WTC11 (cell line): ENCODE data around the gene CADM2. TPM values are rescaled to one million over a fixed set of nuclear protein-coding genes. Genes with fewer than 3 reads are reported as not detected.

Experiments used
- ATAC-seq: fragments of 200-7000 bp; cut with Tn5 transposase; 2 replicates; pipeline ENCODE4 v1.10.0; 2021; ENCODE audit warnings: mild to moderate bottlenecking, moderate library complexity
- CTCF ChIA-PET: fragments of 300-600 bp; sonication (Branson Sonifier 250); formaldehyde crosslinking; loops from one replicate; lab custom pipeline; 2021; ENCODE audit warnings: antibody characterized with exemption; lab: Charles Lee
- POLR2A ChIA-PET: fragments of 350-600 bp; sonication (Branson Sonifier 250); formaldehyde crosslinking; loops from one replicate; lab custom pipeline; 2021; ENCODE audit warnings: antibody characterized with exemption; lab: Charles Lee
- DNase-seq: peaks from one replicate; pipeline ENCODE4 v3.0.0; 2021; ENCODE audit warnings: low spot score
- H3K27ac Mint-ChIP-seq: 2 replicates; pipeline ENCODE4 v1.8.0; 2021; ENCODE audit warnings: mixed read lengths
- H3K27me3 Mint-ChIP-seq: 2 replicates; pipeline ENCODE4 v1.8.0; 2021; ENCODE audit warnings: low read depth, mild to moderate bottlenecking, moderate library complexity, mixed read lengths
- H3K36me3 Mint-ChIP-seq: 2 replicates; pipeline ENCODE4 v1.8.0; 2021; ENCODE audit warnings: mixed read lengths
- H3K4me1 Mint-ChIP-seq: 2 replicates; pipeline ENCODE4 v1.8.0; 2022; ENCODE audit warnings: mixed read lengths
- H3K4me3 Mint-ChIP-seq: 2 replicates; pipeline ENCODE4 v1.8.0; 2021; ENCODE audit warnings: mild to moderate bottlenecking, moderate library complexity, mixed read lengths
- H3K9me3 Mint-ChIP-seq: 2 replicates; pipeline ENCODE4 v1.8.0; 2021; ENCODE audit warnings: mixed read lengths
- AFF4 ChIP-seq: sonication (generic); formaldehyde crosslinking; IDR thresholded peaks from 2 replicates; pipeline ENCODE4 v1.8.1; 2023; ENCODE audit warnings: mild to moderate bottlenecking, missing genetic modification reagents, borderline replicate concordance
- FOXP1 ChIP-seq: sonication (generic); formaldehyde crosslinking; IDR thresholded peaks from 2 replicates; pipeline ENCODE4 v1.8.0; 2022; ENCODE audit warnings: missing genetic modification reagents, mild to moderate bottlenecking, moderate library complexity, borderline replicate concordance
- FOXP4 ChIP-seq: sonication (generic); formaldehyde crosslinking; IDR thresholded peaks from 2 replicates; pipeline ENCODE4 v1.8.0; 2022; ENCODE audit warnings: mild to moderate bottlenecking, missing genetic modification reagents
- GTF2I ChIP-seq: fragments of 250-450 bp; sonication (Bioruptor Pico); conservative IDR thresholded peaks from 2 replicates; pipeline ENCODE4 v1.4.0; 2021; ENCODE audit warnings: mild to moderate bottlenecking
- MLX ChIP-seq: sonication (generic); formaldehyde crosslinking; IDR thresholded peaks from 2 replicates; pipeline ENCODE4 v1.8.1; 2023; ENCODE audit warnings: mild to moderate bottlenecking, missing genetic modification reagents, moderate library complexity
- SMAD3 ChIP-seq: sonication (generic); formaldehyde crosslinking; IDR thresholded peaks from 2 replicates; pipeline ENCODE4 v1.8.0; 2022; ENCODE audit warnings: missing genetic modification reagents, mild to moderate bottlenecking, borderline replicate concordance
- SMAD4 ChIP-seq: sonication (generic); formaldehyde crosslinking; IDR thresholded peaks from 2 replicates; pipeline ENCODE4 v1.8.0; 2022; ENCODE audit warnings: mild to moderate bottlenecking, missing genetic modification reagents
- SP1 ChIP-seq: sonication (generic); formaldehyde crosslinking; conservative IDR thresholded peaks from 2 replicates; pipeline ENCODE4 v1.8.1; 2022; ENCODE audit warnings: missing genetic modification reagents
- TP53 ChIP-seq: sonication (generic); formaldehyde crosslinking; IDR thresholded peaks from 2 replicates; pipeline ENCODE4 v1.8.1; 2023; ENCODE audit warnings: mild to moderate bottlenecking, missing genetic modification reagents
- ZNF263 ChIP-seq: sonication (generic); formaldehyde crosslinking; IDR thresholded peaks from 2 replicates; pipeline ENCODE4 v1.8.1; 2022; ENCODE audit warnings: low read depth, mild to moderate bottlenecking, moderate library complexity, missing genetic modification reagents
- ZNF317 ChIP-seq: sonication (generic); formaldehyde crosslinking; IDR thresholded peaks from 2 replicates; pipeline ENCODE4 v1.8.1; 2023; ENCODE audit warnings: low read depth, mild to moderate bottlenecking, moderate library complexity, missing genetic modification reagents, borderline replicate concordance
- total RNA-seq: library from RNA; stranded (reverse); gene quantifications from 3 replicates; pipeline ENCODE4 v1.2.3, GENCODE V29; 2021
- TF ChIP-seq, protein P1 (sequence below): sonication (generic); formaldehyde crosslinking; IDR thresholded peaks from 2 replicates; pipeline ENCODE4 v1.8.1; 2022; ENCODE audit warnings: mild to moderate bottlenecking, moderate library complexity, missing genetic modification reagents
- TF ChIP-seq, protein P2 (sequence below): sonication (generic); formaldehyde crosslinking; IDR thresholded peaks from 2 replicates; pipeline ENCODE4 v1.8.0; 2023; ENCODE audit warnings: mild to moderate bottlenecking, missing genetic modification reagents

The CADM2 gene
- total RNA-seq, 1 experiment from 2014 or later, result 18.8 TPM

- TF ChIP-seq FOXP4 (CRISPR knock-in tag) (no peak), ZNF263 (CRISPR knock-in tag) (no peak)
- TF ChIP-seq, all 79 proteins: peak for 0
These were observed 496.9 kb downstream of the CADM2 start (continued) for GRCh38 chr3:85455561-85456200.

DNA sequence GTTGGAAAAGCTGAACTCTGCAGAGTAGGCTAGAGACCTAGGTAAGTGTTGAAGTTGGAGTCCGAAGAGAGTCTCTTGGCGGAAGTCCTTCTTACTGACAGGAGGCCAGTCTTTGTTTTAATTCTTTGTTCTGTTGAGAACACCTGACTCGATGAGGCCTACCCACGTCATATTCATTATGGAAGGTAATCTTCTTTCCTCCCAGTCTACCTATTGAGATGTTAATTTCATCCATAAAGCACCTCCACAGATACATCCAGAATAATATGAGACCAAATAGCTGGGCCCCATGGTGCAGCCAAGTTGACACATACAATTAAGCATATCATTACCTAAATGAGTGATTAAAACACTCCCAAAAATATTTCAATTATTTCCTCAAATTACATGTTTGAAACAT, 515.5 kb downstream of the CADM2 start:
- POLR2A ChIA-PET, result no interaction called here
- CTCF ChIA-PET, result no interaction called here
- Mint-ChIP-seq H3K9me3 (no peaks in the 10 kb centered on the region), H3K27me3 (no peaks in the 10 kb centered on the region), H3K4me1 (peaks cover 20% of the 10 kb centered on the region), H3K36me3 (no peaks in the 10 kb centered on the region), H3K4me3 (no peak overlapping the region), H3K27ac (peak overlapping the region; percentile 77; the same call in 1 of the 2 replicates)
- TF ChIP-seq TP53 (CRISPR knock-in tag), result no peak
- TF ChIP-seq SMAD4 (CRISPR knock-in tag), result no peak
- no peak for TF ChIP-seq GTF2I (CRISPR knock-in tag)
- no peak for TF ChIP-seq AFF4 (CRISPR knock-in tag)
- TF ChIP-seq, protein P1, sequence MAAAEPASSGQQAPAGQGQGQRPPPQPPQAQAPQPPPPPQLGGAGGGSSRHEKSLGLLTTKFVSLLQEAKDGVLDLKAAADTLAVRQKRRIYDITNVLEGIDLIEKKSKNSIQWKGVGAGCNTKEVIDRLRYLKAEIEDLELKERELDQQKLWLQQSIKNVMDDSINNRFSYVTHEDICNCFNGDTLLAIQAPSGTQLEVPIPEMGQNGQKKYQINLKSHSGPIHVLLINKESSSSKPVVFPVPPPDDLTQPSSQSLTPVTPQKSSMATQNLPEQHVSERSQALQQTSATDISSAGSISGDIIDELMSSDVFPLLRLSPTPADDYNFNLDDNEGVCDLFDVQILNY (CRISPR knock-in tag), result no peak
- TF ChIP-seq, protein P2, sequence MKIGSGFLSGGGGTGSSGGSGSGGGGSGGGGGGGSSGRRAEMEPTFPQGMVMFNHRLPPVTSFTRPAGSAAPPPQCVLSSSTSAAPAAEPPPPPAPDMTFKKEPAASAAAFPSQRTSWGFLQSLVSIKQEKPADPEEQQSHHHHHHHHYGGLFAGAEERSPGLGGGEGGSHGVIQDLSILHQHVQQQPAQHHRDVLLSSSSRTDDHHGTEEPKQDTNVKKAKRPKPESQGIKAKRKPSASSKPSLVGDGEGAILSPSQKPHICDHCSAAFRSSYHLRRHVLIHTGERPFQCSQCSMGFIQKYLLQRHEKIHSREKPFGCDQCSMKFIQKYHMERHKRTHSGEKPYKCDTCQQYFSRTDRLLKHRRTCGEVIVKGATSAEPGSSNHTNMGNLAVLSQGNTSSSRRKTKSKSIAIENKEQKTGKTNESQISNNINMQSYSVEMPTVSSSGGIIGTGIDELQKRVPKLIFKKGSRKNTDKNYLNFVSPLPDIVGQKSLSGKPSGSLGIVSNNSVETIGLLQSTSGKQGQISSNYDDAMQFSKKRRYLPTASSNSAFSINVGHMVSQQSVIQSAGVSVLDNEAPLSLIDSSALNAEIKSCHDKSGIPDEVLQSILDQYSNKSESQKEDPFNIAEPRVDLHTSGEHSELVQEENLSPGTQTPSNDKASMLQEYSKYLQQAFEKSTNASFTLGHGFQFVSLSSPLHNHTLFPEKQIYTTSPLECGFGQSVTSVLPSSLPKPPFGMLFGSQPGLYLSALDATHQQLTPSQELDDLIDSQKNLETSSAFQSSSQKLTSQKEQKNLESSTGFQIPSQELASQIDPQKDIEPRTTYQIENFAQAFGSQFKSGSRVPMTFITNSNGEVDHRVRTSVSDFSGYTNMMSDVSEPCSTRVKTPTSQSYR (CRISPR knock-in tag), result no peak
- no peak for TF ChIP-seq FOXP1 (CRISPR knock-in tag)
- TF ChIP-seq SP1 (CRISPR knock-in tag), result no peak
- no peak for TF ChIP-seq SMAD3 (CRISPR knock-in tag)
- no peak for TF ChIP-seq MLX (CRISPR knock-in tag)
- TF ChIP-seq ZNF317 (CRISPR knock-in tag), result no peak
- DNase-seq (no peak), ATAC-seq (peak; percentile 38; the same call in 1 of the 2 replicates)
